NB4 (cell line): ENCODE measurements around the gene CABLES2.

Experiments
- MYC ChIP-seq: IDR thresholded peaks from 2 replicates; pipeline ENCODE4 v1.6.1; 2011; ENCODE audit warnings: low read depth, low read length
- POLR2A ChIP-seq: IDR thresholded peaks from 2 replicates; pipeline ENCODE4 v1.6.1; 2011; ENCODE audit warnings: mild to moderate bottlenecking; ENCODE audit not compliant: insufficient read length; ENCODE audit errors: extremely low read depth
- TF ChIP-seq, protein P1 (sequence below): IDR thresholded peaks from one replicate; pipeline ENCODE4 v1.5.1; 2012; ENCODE audit warnings: low read depth, low read length

DNA sequence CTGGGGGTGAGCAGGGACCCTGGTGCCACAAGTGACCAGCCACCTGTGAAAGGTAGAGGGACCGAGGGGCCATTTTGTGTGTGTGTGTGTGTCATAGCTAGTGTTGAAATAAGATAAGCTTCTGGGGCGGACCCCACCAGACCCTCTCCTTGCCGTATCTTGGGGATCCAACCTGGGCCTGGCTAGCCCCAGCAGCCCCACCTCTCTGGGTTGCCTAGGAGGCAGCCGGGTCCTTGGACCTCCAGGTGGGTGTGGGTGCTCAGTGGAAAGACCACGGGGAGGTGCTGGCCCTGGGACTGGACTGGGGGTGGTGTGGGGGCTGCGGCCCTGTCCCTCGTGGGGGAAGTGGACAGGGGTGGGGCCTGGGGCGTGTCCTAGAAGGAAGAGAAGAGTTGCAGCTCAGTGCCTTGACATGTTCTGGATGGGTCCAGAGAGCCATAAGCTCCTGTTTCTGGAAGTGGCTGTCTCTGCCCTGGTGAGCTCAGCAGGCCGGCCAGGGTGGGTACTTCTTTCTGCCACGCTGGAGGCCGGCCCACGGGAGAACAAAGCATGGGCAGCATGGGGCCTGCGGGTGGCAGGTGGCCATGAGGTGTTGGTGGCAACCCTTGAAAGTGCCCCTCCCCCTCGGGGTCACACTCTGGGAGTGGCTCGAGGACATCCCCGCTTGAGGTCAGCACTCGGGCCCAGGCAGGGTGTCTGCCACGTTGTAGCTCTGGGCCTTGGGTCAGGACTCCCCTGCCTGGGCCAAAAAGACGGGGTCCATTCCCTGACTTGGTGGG lies 11.8 kb upstream of the CABLES2 start:
- TF ChIP-seq, protein P1, sequence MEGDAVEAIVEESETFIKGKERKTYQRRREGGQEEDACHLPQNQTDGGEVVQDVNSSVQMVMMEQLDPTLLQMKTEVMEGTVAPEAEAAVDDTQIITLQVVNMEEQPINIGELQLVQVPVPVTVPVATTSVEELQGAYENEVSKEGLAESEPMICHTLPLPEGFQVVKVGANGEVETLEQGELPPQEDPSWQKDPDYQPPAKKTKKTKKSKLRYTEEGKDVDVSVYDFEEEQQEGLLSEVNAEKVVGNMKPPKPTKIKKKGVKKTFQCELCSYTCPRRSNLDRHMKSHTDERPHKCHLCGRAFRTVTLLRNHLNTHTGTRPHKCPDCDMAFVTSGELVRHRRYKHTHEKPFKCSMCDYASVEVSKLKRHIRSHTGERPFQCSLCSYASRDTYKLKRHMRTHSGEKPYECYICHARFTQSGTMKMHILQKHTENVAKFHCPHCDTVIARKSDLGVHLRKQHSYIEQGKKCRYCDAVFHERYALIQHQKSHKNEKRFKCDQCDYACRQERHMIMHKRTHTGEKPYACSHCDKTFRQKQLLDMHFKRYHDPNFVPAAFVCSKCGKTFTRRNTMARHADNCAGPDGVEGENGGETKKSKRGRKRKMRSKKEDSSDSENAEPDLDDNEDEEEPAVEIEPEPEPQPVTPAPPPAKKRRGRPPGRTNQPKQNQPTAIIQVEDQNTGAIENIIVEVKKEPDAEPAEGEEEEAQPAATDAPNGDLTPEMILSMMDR: no peak
- TF ChIP-seq POLR2A: no peak
- TF ChIP-seq MYC: no peak
